IMR-90 (cell line): Measurements from ENCODE around the gene HADH. TPM values are rescaled to one million over a fixed set of nuclear protein-coding genes. Genes with fewer than 3 reads are reported as not detected.

Experiments used
- ATAC-seq: fragments of 200-7000 bp; cut with Tn5 transposase; 2 replicates; pipeline ENCODE4 v1.9.1; 2020; ENCODE audit warnings: low read depth, mild to moderate bottlenecking, moderate library complexity
- BruUV-seq: library from RNA; stranded (reverse); fragments of 400-500 nt; replicated peaks from 2 replicates; lab custom pipeline; 2021; lab: Mats Ljungman, UMichigan
- CTCF ChIA-PET: fragments of 300-600 bp; formaldehyde crosslinking; extraction: SDS; loops from one replicate; lab custom pipeline; 2021; ENCODE audit warnings: antibody characterized with exemption; lab: Yijun Ruan, JAX
- POLR2A ChIA-PET: fragments of 300-600 bp; sonication (Branson Sonifier 250); formaldehyde crosslinking; loops from one replicate; lab custom pipeline; 2022; ENCODE audit warnings: antibody characterized with exemption; ENCODE audit not compliant: unreplicated experiment; lab: Charles Lee
- DNase-seq: peaks from one replicate; pipeline ENCODE4 v3.0.0; 2013
- H2AFZ ChIP-seq: replicated peaks from 2 replicates; pipeline ENCODE3; 2013; ENCODE audit warnings: low read length, mild to moderate bottlenecking; ENCODE audit not compliant: poor library complexity
- H2AK5ac ChIP-seq: 2 replicates; pipeline ENCODE4 v1.6.1; 2013; ENCODE audit warnings: low read depth, low read length, inconsistent platforms
- H2AK9ac ChIP-seq: replicated peaks from 2 replicates; pipeline ENCODE3; 2013; ENCODE audit warnings: mild to moderate bottlenecking, low read depth, low read length, moderate library complexity; ENCODE audit not compliant: poor library complexity
- H2BK120ac ChIP-seq: 2 replicates; pipeline ENCODE4 v1.6.1; 2013; ENCODE audit warnings: low read depth, low read length, inconsistent platforms
- H2BK15ac ChIP-seq: 3 replicates; pipeline ENCODE4 v1.6.1; 2013; ENCODE audit warnings: low read depth, low read length, inconsistent platforms
- H2BK20ac ChIP-seq: 2 replicates; pipeline ENCODE4 v1.6.1; 2013; ENCODE audit warnings: low read depth, mild to moderate bottlenecking, inconsistent platforms, low read length, moderate library complexity
- H2BK5ac ChIP-seq: 2 replicates; pipeline ENCODE4 v1.6.1; 2013; ENCODE audit warnings: mild to moderate bottlenecking, low read depth, low read length, inconsistent platforms; ENCODE audit not compliant: poor library complexity, severe bottlenecking
- H3K14ac ChIP-seq: replicated peaks from 2 replicates; pipeline ENCODE4 v1.6.1; 2013; ENCODE audit warnings: low read depth, low read length, inconsistent platforms
- H3K18ac ChIP-seq: 2 replicates; pipeline ENCODE4 v1.6.1; 2013; ENCODE audit warnings: low read depth, low read length, control low read depth
- H3K23ac ChIP-seq: 2 replicates; pipeline ENCODE4 v1.6.1; 2013; ENCODE audit warnings: low read depth, low read length, inconsistent platforms
- H3K27ac ChIP-seq: 2 replicates; pipeline ENCODE4 v1.5.1; 2013; ENCODE audit warnings: mild to moderate bottlenecking, control low read depth, low read length; ENCODE audit not compliant: insufficient read depth
- H3K27me3 ChIP-seq: 2 replicates; pipeline ENCODE4 v1.6.1; 2013; ENCODE audit warnings: low read length; ENCODE audit not compliant: control insufficient read depth, insufficient read depth
- H3K36me3 ChIP-seq: 2 replicates; pipeline ENCODE4 v1.6.1; 2013; ENCODE audit warnings: low read length, mixed read lengths; ENCODE audit not compliant: control insufficient read depth, insufficient read depth
- H3K4ac ChIP-seq: 2 replicates; pipeline ENCODE4 v1.6.1; 2013; ENCODE audit warnings: low read depth, low read length, inconsistent platforms
- H3K4me1 ChIP-seq: 2 replicates; pipeline ENCODE4 v1.6.1; 2013; ENCODE audit warnings: low read length, mixed read lengths; ENCODE audit not compliant: control insufficient read depth, insufficient read depth
- H3K4me2 ChIP-seq: 2 replicates; pipeline ENCODE4 v1.6.1; 2013; ENCODE audit warnings: low read depth, mild to moderate bottlenecking, control low read depth, low read length, moderate library complexity
- H3K4me3 ChIP-seq: 2 replicates; pipeline ENCODE4 v1.5.1; 2013; ENCODE audit warnings: low read depth, mild to moderate bottlenecking, control low read depth, low read length, moderate library complexity; ENCODE audit not compliant: insufficient read depth
- H3K56ac ChIP-seq: 2 replicates; pipeline ENCODE4 v1.6.1; 2013; ENCODE audit warnings: low read length, inconsistent platforms; ENCODE audit not compliant: insufficient read depth; ENCODE audit errors: extremely low read depth
- H3K79me1 ChIP-seq, 2 experiments: 2 replicates each; pipeline ENCODE4 v1.6.1; 2013; ENCODE audit warnings: low read length in 2 of 2, inconsistent platforms in 1 of 2, low read depth in 1 of 2
- H3K9ac ChIP-seq: 2 replicates; pipeline ENCODE4 v1.6.1; 2013; ENCODE audit warnings: low read depth, low read length, control low read depth
- H3K9me1 ChIP-seq: 2 replicates; pipeline ENCODE4 v1.6.1; 2013; ENCODE audit warnings: low read length, inconsistent platforms; ENCODE audit not compliant: insufficient read depth
- H3K9me3 ChIP-seq: 2 replicates; pipeline ENCODE4 v1.6.1; 2013; ENCODE audit warnings: low read length; ENCODE audit not compliant: control insufficient read depth, insufficient read depth
- H4K20me1 ChIP-seq: 2 replicates; pipeline ENCODE4 v1.6.1; 2013; ENCODE audit warnings: low read length, inconsistent platforms; ENCODE audit not compliant: insufficient read depth
- H4K5ac ChIP-seq: 2 replicates; pipeline ENCODE4 v1.6.1; 2013; ENCODE audit warnings: mild to moderate bottlenecking, low read depth, low read length, control low read depth
- H4K8ac ChIP-seq, 2 experiments: 2 replicates each; pipeline ENCODE4 v1.6.1; 2013; ENCODE audit warnings: low read depth in 2 of 2, low read length in 2 of 2, control low read depth in 1 of 2, inconsistent platforms in 1 of 2
- H4K91ac ChIP-seq: 2 replicates; pipeline ENCODE4 v1.6.1; 2013; ENCODE audit warnings: low read depth, low read length, inconsistent platforms; ENCODE audit not compliant: insufficient read depth
- BHLHE40 ChIP-seq: fragments of 150-350 bp; IDR thresholded peaks from 2 replicates; pipeline ENCODE4 v1.6.1; 2016; ENCODE audit warnings: mild to moderate bottlenecking, low read depth, low read length
- CHD1 ChIP-seq: IDR thresholded peaks from 2 replicates; pipeline ENCODE4 v1.6.1; 2012; ENCODE audit warnings: low read depth, low read length, improper control_type of control experiment
- CTCF ChIP-seq: conservative IDR thresholded peaks from 2 replicates; pipeline ENCODE4 v1.5.1; 2012; ENCODE audit warnings: mild to moderate bottlenecking, low read depth, low read length, improper control_type of control experiment
- FOS ChIP-seq: fragments of 150-350 bp; IDR thresholded peaks from 2 replicates; pipeline ENCODE4 v1.6.1; 2016; ENCODE audit warnings: low read depth, low read length
- MAZ ChIP-seq: IDR thresholded peaks from 2 replicates; pipeline ENCODE4 v1.6.1; 2012; ENCODE audit warnings: low read depth, mild to moderate bottlenecking, low read length, improper control_type of control experiment, moderate library complexity, borderline replicate concordance
- MXI1 ChIP-seq: IDR thresholded peaks from 2 replicates; pipeline ENCODE4 v1.6.1; 2012; ENCODE audit warnings: low read depth, mild to moderate bottlenecking, low read length, moderate library complexity, borderline replicate concordance
- NFE2L2 ChIP-seq: fragments of 150-350 bp; IDR thresholded peaks from 2 replicates; pipeline ENCODE4 v1.6.1; 2016; ENCODE audit warnings: low read depth, mild to moderate bottlenecking, low read length
- POLR2A ChIP-seq: IDR thresholded peaks from 2 replicates; pipeline ENCODE4 v1.6.1; 2012; ENCODE audit warnings: mild to moderate bottlenecking, low read depth, low read length
- RAD21 ChIP-seq: IDR thresholded peaks from 2 replicates; pipeline ENCODE4 v1.6.1; 2012; ENCODE audit warnings: low read length, improper control_type of control experiment
- RCOR1 ChIP-seq: IDR thresholded peaks from 2 replicates; pipeline ENCODE4 v1.6.1; 2012; ENCODE audit warnings: mild to moderate bottlenecking, low read length, improper control_type of control experiment; ENCODE audit not compliant: insufficient replicate concordance
- RFX5 ChIP-seq: IDR thresholded peaks from 2 replicates; pipeline ENCODE4 v1.8.0; 2012; ENCODE audit warnings: low read depth, mild to moderate bottlenecking, low read length, moderate library complexity
- SMC3 ChIP-seq: fragments of 150-350 bp; IDR thresholded peaks from 2 replicates; pipeline ENCODE4 v1.6.1; 2016; ENCODE audit warnings: low read depth, mild to moderate bottlenecking, antibody characterized with exemption, low read length, moderate library complexity
- WGBS, 2 experiments: methylation state at CpG; one replicate each; pipeline versions ENCODE4 v1.1.5 to v1.1.7; 2013; ENCODE audit warnings: missing lambda C conversion rate in 2 of 2; ENCODE audit not compliant: insufficient read length in 1 of 2; ENCODE audit errors: extremely low coverage in 2 of 2; 5-methylcytosine and 5-hydroxymethylcytosine counted together
- dilution Hi-C: fragments of 300-500 bp; cut with HindIII; formaldehyde crosslinking; loops from one replicate; pipeline ENCODE4 v1.14.3; 2018; ENCODE audit warnings: low sequenced_read_pairs; ENCODE audit not compliant: unreplicated experiment
- in situ Hi-C: fragments of 300-500 bp; cut with MboI; formaldehyde crosslinking; loops from 3 replicates; pipeline ENCODE4 v1.14.3; 2019; ENCODE audit warnings: low sequenced_read_pairs, inconsistent platforms, mixed read lengths
- intact Hi-C: fragments of 100-400 bp; cut with micrococcal nuclease; formaldehyde crosslinking; loops from 2 replicates; pipeline ENCODE4 v1.10.0; 2022
- polyA plus RNA-seq, 3 experiments: library from polyadenylated mRNA; depleted of rRNA; stranded (reverse); fragments of >200 nt; gene quantifications; 2 replicates each; pipeline ENCODE4 v1.2.3, GENCODE V29; 2012; ENCODE audit warnings: low replicate concordance in 1 of 3
- total RNA-seq: library from RNA; depleted of rRNA; stranded (reverse); fragments of >200 nt; gene quantifications from 2 replicates; pipeline ENCODE4 v1.2.3, GENCODE V29; 2012
- TF ChIP-seq, protein P1 (sequence below): fragments of 150-350 bp; IDR thresholded peaks from 2 replicates; pipeline ENCODE4 v1.6.1; 2017; ENCODE audit warnings: mild to moderate bottlenecking, antibody characterized with exemption, low read length, low read depth
- TF ChIP-seq, protein P2 (sequence below): fragments of 150-350 bp; IDR thresholded peaks from 2 replicates; pipeline ENCODE4 v1.6.1; 2016; ENCODE audit warnings: low read depth, mild to moderate bottlenecking, low read length, moderate library complexity, borderline replicate concordance

Gene HADH
- total and polyA plus RNA-seq, 2 of the 4 experiments (the other 2 are of a cell fraction), result 6.8 to 22.6 TPM

- Histone ChIP-seq H3K56ac (no peak overlapping the region), H4K20me1 (no peaks in the 10 kb centered on the region), H3K9me1 (no peaks in the 10 kb centered on the region), H3K27me3 (no peaks in the 10 kb centered on the region; the same call in 1 of the 2 replicates), H2BK5ac (no peak overlapping the region), H4K91ac (no peak overlapping the region), H3K14ac (no peak overlapping the region), H3K9ac (no peak overlapping the region), H3K4me3 (no peak overlapping the region), H3K36me3 (no peaks in the 10 kb centered on the region), H3K4me2 (no peak overlapping the region), H3K79me1 (peaks cover 5 to 8% of the 10 kb centered on the region in 2 experiments; a peak in 2 of 4 replicates), H2BK20ac (no peak overlapping the region), H4K5ac (no peak overlapping the region), H2AK9ac (no peak overlapping the region), H2AFZ (no peak overlapping the region), H3K4me1 (no peaks in the 10 kb centered on the region), H3K4ac (no peak overlapping the region), H2BK120ac (no peak overlapping the region), H3K18ac (no peak overlapping the region), H2BK15ac (no peak overlapping the region), H3K27ac (no peak overlapping the region), H2AK5ac (no peak overlapping the region), H3K23ac (no peak overlapping the region), H4K8ac (no peak overlapping the region), H3K9me3 (no peaks in the 10 kb centered on the region)
- no TSS peak for BruUV-seq
- DNase-seq, result no peak
- POLR2A ChIA-PET, result no interaction called here
- TF ChIP-seq POLR2A (no peak), RFX5 (no peak), FOS (no peak), BHLHE40 (no peak), CHD1 (no peak), SMC3 (no peak), RCOR1 (no peak), MAZ (no peak), RAD21 (no peak), NFE2L2 (no peak), MXI1 (no peak), CTCF (no peak)
- TF ChIP-seq, protein P1, sequence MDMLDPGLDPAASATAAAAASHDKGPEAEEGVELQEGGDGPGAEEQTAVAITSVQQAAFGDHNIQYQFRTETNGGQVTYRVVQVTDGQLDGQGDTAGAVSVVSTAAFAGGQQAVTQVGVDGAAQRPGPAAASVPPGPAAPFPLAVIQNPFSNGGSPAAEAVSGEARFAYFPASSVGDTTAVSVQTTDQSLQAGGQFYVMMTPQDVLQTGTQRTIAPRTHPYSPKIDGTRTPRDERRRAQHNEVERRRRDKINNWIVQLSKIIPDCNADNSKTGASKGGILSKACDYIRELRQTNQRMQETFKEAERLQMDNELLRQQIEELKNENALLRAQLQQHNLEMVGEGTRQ, result no peak
- TF ChIP-seq, protein P2, sequence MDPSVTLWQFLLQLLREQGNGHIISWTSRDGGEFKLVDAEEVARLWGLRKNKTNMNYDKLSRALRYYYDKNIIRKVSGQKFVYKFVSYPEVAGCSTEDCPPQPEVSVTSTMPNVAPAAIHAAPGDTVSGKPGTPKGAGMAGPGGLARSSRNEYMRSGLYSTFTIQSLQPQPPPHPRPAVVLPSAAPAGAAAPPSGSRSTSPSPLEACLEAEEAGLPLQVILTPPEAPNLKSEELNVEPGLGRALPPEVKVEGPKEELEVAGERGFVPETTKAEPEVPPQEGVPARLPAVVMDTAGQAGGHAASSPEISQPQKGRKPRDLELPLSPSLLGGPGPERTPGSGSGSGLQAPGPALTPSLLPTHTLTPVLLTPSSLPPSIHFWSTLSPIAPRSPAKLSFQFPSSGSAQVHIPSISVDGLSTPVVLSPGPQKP, result no peak
- 73% methylated on average over 3 of the region's 10 CpGs; no CpG with 5 or more reads in 1 of the 2 experiments for WGBS, 2 experiments
- no peak for ATAC-seq
- CTCF ChIA-PET, result no interaction called here
- intact Hi-C loops (loop anchor here (5.0 kb wide), 1 partner anchor 56 kb away; the partner anchor contains the start of gene CYP2U1), dilution Hi-C loops (no loop called here), in situ Hi-C loops (no loop called here)
Observed at GRCh38 chr4:107987916-107988762, 1.6 kb upstream of the HADH start.
